GM12873 (cell line): ENCODE data around the gene DDA1.

Experiments used
- CTCF ChIP-seq: IDR thresholded peaks from 2 replicates; pipeline ENCODE4 v1.5.1; 2012; ENCODE audit warnings: low read depth, mild to moderate bottlenecking, moderate library complexity, low read length, control low read depth; ENCODE audit not compliant: insufficient read depth; ENCODE audit errors: missing control alignments

Gene DDA1

GRCh38 chr19:17293605-17294004, 15.8 kb upstream of the DDA1 start:
- TF ChIP-seq CTCF: no peak

DNA sequence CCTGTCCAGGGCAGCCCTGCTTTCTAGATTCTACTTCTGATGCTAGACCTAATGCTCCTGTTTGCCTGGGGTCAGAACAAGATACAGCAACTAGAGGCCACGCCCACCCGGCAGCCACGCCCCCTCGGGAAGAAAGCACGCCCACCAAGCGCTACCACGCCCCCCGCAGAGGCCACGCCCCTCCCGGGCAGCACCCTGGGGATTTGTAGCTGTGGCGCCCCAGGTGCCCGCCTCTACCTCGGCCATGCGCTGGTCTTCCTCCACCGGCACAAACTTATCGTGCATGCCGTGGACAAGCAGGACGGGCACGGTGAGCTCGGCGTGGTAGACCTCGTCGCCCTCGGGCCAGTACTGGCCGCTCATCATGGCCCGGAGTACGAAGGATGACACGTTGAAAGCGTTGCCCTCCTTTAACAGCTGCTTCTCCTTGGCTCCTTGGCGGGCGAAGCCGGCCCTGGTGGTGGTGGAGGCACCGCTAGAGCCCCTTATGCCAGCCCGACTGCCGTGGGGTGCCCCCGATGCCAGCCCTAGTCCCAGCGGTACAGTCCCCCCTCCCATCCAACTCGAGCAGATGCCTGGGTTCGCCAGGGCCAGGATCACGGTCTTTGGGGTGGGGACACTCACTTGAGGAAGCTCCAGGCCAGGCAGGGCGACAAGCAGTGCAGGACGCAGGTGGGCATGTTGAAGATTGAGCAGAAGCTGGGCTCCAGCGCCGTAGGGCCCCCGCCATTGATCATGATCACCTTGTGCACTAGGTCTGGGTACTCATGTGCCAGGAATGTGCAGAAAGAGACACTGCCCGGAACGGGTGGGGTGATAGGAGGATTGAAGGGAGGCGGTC, 15.1 kb upstream of the DDA1 start:
- no peak for TF ChIP-seq CTCF

- no peak for TF ChIP-seq CTCF
Measured at GRCh38 chr19:17296273-17296672, 13.1 kb upstream of the DDA1 start.

DNA sequence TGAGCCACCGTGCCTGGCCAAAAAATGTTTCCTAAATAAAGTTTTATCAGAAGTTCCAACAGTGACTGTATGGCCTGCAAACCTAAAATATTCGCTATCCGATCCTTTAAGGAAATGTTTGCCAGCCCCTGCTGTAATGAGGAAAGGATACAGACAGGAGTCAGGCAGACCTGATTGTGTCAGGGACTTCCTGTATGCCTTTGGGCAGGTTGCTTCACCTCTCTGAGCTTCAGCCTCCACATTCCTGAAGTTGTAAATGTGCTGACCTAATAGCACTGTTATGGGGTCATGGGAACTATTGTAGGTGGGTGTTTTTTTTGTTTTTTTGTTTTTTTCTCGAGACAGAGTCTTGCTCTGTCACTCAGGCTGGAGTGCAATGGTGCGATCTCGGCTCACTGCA, 12.4 kb upstream of the DDA1 start:
- TF ChIP-seq CTCF: no peak

- TF ChIP-seq CTCF: no peak
Measured at GRCh38 chr19:17300992-17301619, 8.3 kb upstream of the DDA1 start.

- TF ChIP-seq CTCF: no peak
Measured at GRCh38 chr19:17302391-17303166, 6.8 kb upstream of the DDA1 start.
